GM23338 (cell line): ENCODE measurements around the gene C11orf98. TPM values are rescaled to one million over a fixed set of nuclear protein-coding genes. Genes with fewer than 3 reads are reported as not detected.

Experiments used
- ATAC-seq: fragments of 200-7000 bp; cut with Tn5 transposase; 3 replicates; pipeline ENCODE4 v1.9.1; 2020
- DNase-seq: peaks from one replicate; pipeline ENCODE4 v3.0.0-alpha.2; 2015; ENCODE audit warnings: low spot score
- H2AFZ ChIP-seq: fragments of 200-600 bp; sonication (generic); 2 replicates; pipeline ENCODE4 v1.8.0; 2016; ENCODE audit warnings: antibody characterized with exemption, mild to moderate bottlenecking, moderate library complexity
- H3F3A ChIP-seq: fragments of 200-600 bp; sonication (generic); replicated peaks from 2 replicates; pipeline ENCODE4 v1.8.0; 2017; ENCODE audit warnings: antibody characterized with exemption, mixed run types, low read depth
- H3K27ac ChIP-seq: fragments of 200-600 bp; sonication (generic); 2 replicates; pipeline ENCODE4 v1.6.1; 2016; ENCODE audit warnings: low read depth
- H3K27me3 ChIP-seq: fragments of 200-600 bp; sonication (generic); 2 replicates; pipeline ENCODE4 v1.8.0; 2016; ENCODE audit warnings: mild to moderate bottlenecking, mixed run types, moderate library complexity; ENCODE audit not compliant: insufficient read depth
- H3K36me3 ChIP-seq: fragments of 200-600 bp; sonication (generic); 2 replicates; pipeline ENCODE4 v1.8.0; 2016; ENCODE audit warnings: mild to moderate bottlenecking; ENCODE audit not compliant: insufficient read depth
- H3K4me1 ChIP-seq: fragments of 200-600 bp; sonication (generic); 2 replicates; pipeline ENCODE4 v1.8.0; 2016; ENCODE audit warnings: mild to moderate bottlenecking, moderate library complexity; ENCODE audit not compliant: insufficient read depth
- H3K4me2 ChIP-seq: fragments of 200-600 bp; sonication (generic); 2 replicates; pipeline ENCODE4 v1.7.1; 2017; ENCODE audit warnings: mixed run types
- H3K4me3 ChIP-seq: fragments of 200-600 bp; sonication (generic); 2 replicates; pipeline ENCODE4 v1.6.1; 2016; ENCODE audit warnings: mixed run types
- H3K79me2 ChIP-seq: fragments of 200-600 bp; sonication (generic); replicated peaks from 2 replicates; pipeline ENCODE4 v1.8.0; 2017; ENCODE audit warnings: mild to moderate bottlenecking; ENCODE audit not compliant: insufficient read depth
- H3K9me2 ChIP-seq: fragments of 200-600 bp; sonication (generic); 2 replicates; pipeline ENCODE4 v1.8.0; 2017; ENCODE audit not compliant: insufficient read depth
- H4K20me1 ChIP-seq: fragments of 200-600 bp; sonication (generic); replicated peaks from 2 replicates; pipeline ENCODE4 v1.8.0; 2017; ENCODE audit warnings: mild to moderate bottlenecking; ENCODE audit not compliant: insufficient read depth
- H3K27ac Mint-ChIP-seq: 2 replicates; pipeline ENCODE4 v1.8.0; 2020; ENCODE audit warnings: inconsistent platforms, mild to moderate bottlenecking, moderate library complexity, mixed read lengths
- H3K27me3 Mint-ChIP-seq: 3 replicates; pipeline ENCODE4 v1.8.0; 2022; ENCODE audit warnings: low read depth, mild to moderate bottlenecking, moderate library complexity, mixed read lengths, inconsistent platforms; ENCODE audit not compliant: insufficient read depth, poor library complexity
- H3K36me3 Mint-ChIP-seq: 3 replicates; pipeline ENCODE4 v1.8.0; 2021; ENCODE audit warnings: low read depth, mild to moderate bottlenecking, inconsistent platforms, moderate library complexity, mixed read lengths
- H3K4me1 Mint-ChIP-seq: 3 replicates; pipeline ENCODE4 v1.8.0; 2020; ENCODE audit warnings: mild to moderate bottlenecking, inconsistent platforms, mixed read lengths
- H3K4me3 Mint-ChIP-seq: 3 replicates; pipeline ENCODE4 v1.8.0; 2021; ENCODE audit warnings: moderate library complexity, mild to moderate bottlenecking, inconsistent platforms, mixed read lengths
- H3K9me3 Mint-ChIP-seq: 3 replicates; pipeline ENCODE4 v1.8.0; 2020; ENCODE audit warnings: moderate library complexity, mild to moderate bottlenecking, inconsistent platforms, mixed read lengths
- polyA plus RNA-seq: library from polyadenylated mRNA; unstranded; fragments of >200 nt; fragmentation: Nextera tagmentation; extraction: Ambion mirVana; gene quantifications from 2 replicates; pipeline ENCODE4 v1.2.1, GENCODE V29; 2016
- total RNA-seq: library from RNA; depleted of rRNA; stranded (reverse); fragments of >200 nt; shearing (Covaris generic); gene quantifications from 2 replicates; pipeline ENCODE4 v1.2.3, GENCODE V29; 2014
- TF ChIP-seq, protein P1 (sequence below), 2 experiments: fragments of 200-600 bp in 1 of 2; sonication (generic) in 1 of 2; conservative IDR thresholded peaks; 2 replicates each; pipeline versions ENCODE4 v1.5.1 to v1.6.1; 2016 to 2017; ENCODE audit warnings: antibody characterized with exemption in 2 of 2, low read depth in 2 of 2, mild to moderate bottlenecking in 2 of 2, moderate library complexity in 1 of 2
- TF ChIP-seq, protein P2 (sequence below): IDR thresholded peaks from one replicate; pipeline ENCODE4 v1.6.1; 2018; ENCODE audit warnings: antibody characterized with exemption; ENCODE audit not compliant: unreplicated experiment
- TF ChIP-seq, protein P3 (sequence below): fragments of 250-450 bp; sonication (Bioruptor Pico); IDR thresholded peaks from 2 replicates; pipeline ENCODE4 v1.5.0; 2020; ENCODE audit warnings: mild to moderate bottlenecking, moderate library complexity

Gene C11orf98
- total and polyA plus RNA-seq, 2 experiments from 2014 or later: 132 to 479 TPM

DNA sequence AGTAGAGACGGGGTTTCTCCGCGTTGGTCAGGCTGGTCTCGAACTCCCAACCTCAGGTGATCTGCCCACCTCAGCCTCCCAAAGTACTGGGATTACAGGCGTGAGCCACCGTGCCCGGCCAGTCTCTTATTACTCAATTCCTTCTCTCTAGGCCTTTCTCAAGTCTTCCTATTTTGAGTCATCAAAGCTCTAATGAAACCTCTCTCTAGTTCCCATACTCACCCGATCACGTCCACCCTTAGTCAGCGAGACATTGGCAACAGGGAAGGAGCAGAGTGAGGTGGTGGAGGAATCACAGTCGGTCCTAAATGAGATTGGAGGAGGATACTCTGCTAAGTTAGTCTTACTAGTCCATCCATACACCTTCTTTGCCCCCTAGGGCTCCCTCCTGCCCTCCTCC lies 37.2 kb upstream of the C11orf98 start:
- no peaks in the 10 kb centered on the region for H3K9me3 Mint-ChIP-seq
- DNase-seq (no peak), ATAC-seq (no peak)
- TF ChIP-seq, protein P1, sequence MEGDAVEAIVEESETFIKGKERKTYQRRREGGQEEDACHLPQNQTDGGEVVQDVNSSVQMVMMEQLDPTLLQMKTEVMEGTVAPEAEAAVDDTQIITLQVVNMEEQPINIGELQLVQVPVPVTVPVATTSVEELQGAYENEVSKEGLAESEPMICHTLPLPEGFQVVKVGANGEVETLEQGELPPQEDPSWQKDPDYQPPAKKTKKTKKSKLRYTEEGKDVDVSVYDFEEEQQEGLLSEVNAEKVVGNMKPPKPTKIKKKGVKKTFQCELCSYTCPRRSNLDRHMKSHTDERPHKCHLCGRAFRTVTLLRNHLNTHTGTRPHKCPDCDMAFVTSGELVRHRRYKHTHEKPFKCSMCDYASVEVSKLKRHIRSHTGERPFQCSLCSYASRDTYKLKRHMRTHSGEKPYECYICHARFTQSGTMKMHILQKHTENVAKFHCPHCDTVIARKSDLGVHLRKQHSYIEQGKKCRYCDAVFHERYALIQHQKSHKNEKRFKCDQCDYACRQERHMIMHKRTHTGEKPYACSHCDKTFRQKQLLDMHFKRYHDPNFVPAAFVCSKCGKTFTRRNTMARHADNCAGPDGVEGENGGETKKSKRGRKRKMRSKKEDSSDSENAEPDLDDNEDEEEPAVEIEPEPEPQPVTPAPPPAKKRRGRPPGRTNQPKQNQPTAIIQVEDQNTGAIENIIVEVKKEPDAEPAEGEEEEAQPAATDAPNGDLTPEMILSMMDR (conservative IDR thresholded peaks at IDR 0.05; ENCODE audit: low read depth in 2 of 2): no peak
- TF ChIP-seq, protein P2, sequence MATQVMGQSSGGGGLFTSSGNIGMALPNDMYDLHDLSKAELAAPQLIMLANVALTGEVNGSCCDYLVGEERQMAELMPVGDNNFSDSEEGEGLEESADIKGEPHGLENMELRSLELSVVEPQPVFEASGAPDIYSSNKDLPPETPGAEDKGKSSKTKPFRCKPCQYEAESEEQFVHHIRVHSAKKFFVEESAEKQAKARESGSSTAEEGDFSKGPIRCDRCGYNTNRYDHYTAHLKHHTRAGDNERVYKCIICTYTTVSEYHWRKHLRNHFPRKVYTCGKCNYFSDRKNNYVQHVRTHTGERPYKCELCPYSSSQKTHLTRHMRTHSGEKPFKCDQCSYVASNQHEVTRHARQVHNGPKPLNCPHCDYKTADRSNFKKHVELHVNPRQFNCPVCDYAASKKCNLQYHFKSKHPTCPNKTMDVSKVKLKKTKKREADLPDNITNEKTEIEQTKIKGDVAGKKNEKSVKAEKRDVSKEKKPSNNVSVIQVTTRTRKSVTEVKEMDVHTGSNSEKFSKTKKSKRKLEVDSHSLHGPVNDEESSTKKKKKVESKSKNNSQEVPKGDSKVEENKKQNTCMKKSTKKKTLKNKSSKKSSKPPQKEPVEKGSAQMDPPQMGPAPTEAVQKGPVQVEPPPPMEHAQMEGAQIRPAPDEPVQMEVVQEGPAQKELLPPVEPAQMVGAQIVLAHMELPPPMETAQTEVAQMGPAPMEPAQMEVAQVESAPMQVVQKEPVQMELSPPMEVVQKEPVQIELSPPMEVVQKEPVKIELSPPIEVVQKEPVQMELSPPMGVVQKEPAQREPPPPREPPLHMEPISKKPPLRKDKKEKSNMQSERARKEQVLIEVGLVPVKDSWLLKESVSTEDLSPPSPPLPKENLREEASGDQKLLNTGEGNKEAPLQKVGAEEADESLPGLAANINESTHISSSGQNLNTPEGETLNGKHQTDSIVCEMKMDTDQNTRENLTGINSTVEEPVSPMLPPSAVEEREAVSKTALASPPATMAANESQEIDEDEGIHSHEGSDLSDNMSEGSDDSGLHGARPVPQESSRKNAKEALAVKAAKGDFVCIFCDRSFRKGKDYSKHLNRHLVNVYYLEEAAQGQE: no peak
- TF ChIP-seq, protein P3, sequence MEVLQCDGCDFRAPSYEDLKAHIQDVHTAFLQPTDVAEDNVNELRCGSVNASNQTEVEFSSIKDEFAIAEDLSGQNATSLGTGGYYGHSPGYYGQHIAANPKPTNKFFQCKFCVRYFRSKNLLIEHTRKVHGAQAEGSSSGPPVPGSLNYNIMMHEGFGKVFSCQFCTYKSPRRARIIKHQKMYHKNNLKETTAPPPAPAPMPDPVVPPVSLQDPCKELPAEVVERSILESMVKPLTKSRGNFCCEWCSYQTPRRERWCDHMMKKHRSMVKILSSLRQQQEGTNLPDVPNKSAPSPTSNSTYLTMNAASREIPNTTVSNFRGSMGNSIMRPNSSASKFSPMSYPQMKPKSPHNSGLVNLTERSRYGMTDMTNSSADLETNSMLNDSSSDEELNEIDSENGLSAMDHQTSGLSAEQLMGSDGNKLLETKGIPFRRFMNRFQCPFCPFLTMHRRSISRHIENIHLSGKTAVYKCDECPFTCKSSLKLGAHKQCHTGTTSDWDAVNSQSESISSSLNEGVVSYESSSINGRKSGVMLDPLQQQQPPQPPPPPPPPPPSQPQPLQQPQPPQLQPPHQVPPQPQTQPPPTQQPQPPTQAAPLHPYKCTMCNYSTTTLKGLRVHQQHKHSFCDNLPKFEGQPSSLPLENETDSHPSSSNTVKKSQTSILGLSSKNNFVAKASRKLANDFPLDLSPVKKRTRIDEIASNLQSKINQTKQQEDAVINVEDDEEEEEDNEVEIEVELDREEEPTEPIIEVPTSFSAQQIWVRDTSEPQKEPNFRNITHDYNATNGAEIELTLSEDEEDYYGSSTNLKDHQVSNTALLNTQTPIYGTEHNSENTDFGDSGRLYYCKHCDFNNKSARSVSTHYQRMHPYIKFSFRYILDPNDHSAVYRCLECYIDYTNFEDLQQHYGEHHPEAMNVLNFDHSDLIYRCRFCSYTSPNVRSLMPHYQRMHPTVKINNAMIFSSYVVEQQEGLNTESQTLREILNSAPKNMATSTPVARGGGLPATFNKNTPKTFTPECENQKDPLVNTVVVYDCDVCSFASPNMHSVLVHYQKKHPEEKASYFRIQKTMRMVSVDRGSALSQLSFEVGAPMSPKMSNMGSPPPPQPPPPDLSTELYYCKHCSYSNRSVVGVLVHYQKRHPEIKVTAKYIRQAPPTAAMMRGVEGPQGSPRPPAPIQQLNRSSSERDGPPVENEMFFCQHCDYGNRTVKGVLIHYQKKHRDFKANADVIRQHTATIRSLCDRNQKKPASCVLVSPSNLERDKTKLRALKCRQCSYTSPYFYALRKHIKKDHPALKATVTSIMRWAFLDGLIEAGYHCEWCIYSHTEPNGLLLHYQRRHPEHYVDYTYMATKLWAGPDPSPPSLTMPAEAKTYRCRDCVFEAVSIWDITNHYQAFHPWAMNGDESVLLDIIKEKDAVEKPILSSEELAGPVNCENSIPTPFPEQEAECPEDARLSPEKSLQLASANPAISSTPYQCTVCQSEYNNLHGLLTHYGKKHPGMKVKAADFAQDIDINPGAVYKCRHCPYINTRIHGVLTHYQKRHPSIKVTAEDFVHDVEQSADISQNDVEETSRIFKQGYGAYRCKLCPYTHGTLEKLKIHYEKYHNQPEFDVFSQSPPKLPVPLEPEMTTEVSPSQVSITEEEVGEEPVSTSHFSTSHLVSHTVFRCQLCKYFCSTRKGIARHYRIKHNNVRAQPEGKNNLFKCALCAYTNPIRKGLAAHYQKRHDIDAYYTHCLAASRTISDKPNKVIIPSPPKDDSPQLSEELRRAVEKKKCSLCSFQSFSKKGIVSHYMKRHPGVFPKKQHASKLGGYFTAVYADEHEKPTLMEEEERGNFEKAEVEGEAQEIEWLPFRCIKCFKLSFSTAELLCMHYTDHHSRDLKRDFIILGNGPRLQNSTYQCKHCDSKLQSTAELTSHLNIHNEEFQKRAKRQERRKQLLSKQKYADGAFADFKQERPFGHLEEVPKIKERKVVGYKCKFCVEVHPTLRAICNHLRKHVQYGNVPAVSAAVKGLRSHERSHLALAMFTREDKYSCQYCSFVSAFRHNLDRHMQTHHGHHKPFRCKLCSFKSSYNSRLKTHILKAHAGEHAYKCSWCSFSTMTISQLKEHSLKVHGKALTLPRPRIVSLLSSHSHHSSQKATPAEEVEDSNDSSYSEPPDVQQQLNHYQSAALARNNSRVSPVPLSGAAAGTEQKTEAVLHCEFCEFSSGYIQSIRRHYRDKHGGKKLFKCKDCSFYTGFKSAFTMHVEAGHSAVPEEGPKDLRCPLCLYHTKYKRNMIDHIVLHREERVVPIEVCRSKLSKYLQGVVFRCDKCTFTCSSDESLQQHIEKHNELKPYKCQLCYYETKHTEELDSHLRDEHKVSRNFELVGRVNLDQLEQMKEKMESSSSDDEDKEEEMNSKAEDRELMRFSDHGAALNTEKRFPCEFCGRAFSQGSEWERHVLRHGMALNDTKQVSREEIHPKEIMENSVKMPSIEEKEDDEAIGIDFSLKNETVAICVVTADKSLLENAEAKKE (CRISPR knock-in tag): no peak
- Histone ChIP-seq H3K79me2 (peaks cover 9% of the 10 kb centered on the region), H3K4me2 (no peak overlapping the region), H3K9me2 (no peaks in the 10 kb centered on the region), H2AFZ (no peak overlapping the region), H4K20me1 (no peaks in the 10 kb centered on the region; the same call in 1 of the 2 replicates), H3K36me3 (peaks cover 11% of the 10 kb centered on the region), H3K27me3 (no peaks in the 10 kb centered on the region), H3F3A (peaks cover 19% of the 10 kb centered on the region), H3K27ac (no peak overlapping the region), H3K4me1 (peaks cover 3% of the 10 kb centered on the region), H3K4me3 (no peak overlapping the region)
- no peak overlapping the region for H3K4me3 Mint-ChIP-seq
- H3K36me3 Mint-ChIP-seq: peaks cover 38% of the 10 kb centered on the region
- H3K27ac Mint-ChIP-seq: no peak overlapping the region
- H3K4me1 Mint-ChIP-seq: peaks cover 9% of the 10 kb centered on the region
- H3K27me3 Mint-ChIP-seq: peaks cover 10% of the 10 kb centered on the region
